ENCODE data around the gene FAM124A.

Gene FAM124A

DNA sequence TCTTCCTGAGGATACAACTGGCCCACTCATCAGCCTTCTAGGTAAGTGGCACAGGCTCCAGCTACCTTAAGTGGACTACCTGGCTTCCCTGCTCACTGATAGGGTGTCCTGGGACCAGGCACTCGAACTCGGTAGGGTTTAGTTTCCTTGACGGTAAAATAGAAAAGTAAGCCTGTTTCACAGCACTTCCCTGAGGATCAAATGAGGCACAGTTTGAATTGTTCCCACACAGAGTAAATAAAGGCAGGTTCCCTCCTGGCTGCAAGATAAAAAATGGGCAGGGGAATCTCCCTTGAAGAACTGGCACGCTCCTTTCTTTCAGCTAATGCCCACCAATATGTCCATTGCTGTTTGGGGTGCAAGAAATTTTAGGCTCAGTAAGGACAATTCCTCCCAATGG is 1.1 kb upstream of the FAM124A start:
- Histone ChIP-seq H3K9me3 (ENCODE audit: insufficient read depth, low read depth, low read length) (no peaks in the 10 kb centered on the region), H3K9ac (ENCODE audit: low read depth, low read length) (no peak overlapping the region), H3K4me3 (ENCODE audit: low read length) (peak overlapping the region; percentile 78), H3K27ac (ENCODE audit: low read length) (no peak overlapping the region), H3K36me3 (ENCODE audit: insufficient read depth, low read depth, low read length) (peaks cover 13% of the 10 kb centered on the region), H3K4me1 (ENCODE audit: insufficient read depth, low read length) (peaks cover 35% of the 10 kb centered on the region), H3K27me3 (ENCODE audit: insufficient read depth, low read length) (peaks cover 16% of the 10 kb centered on the region)

DNA sequence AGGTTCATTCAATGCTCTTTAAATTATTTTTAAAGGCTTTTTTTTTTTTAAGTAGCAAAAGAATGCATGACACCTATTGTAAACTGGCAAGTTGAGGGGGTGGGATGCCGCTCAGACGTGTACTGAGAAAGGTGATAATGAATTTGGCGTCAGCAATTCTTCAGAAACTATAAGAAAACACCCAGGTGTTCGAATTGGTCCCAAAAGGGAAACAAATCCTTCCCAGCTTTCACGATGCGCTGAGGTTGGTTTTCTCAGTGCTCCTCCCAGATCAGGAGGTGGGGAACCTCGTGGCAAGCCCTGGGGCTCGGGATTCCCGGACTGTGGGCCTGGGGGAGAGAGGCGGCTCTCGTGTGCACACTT is 543 bp upstream of the FAM124A start:
- Histone ChIP-seq H3K27ac (ENCODE audit: low read length) (no peak overlapping the region), H3K4me1 (ENCODE audit: insufficient read depth, low read length) (peaks cover 36% of the 10 kb centered on the region), H3K4me3 (ENCODE audit: low read length) (peak overlapping the region; percentile 78), H3K27me3 (ENCODE audit: insufficient read depth, low read length) (peaks cover 16% of the 10 kb centered on the region), H3K36me3 (ENCODE audit: insufficient read depth, low read depth, low read length) (peaks cover 18% of the 10 kb centered on the region), H3K9me3 (ENCODE audit: insufficient read depth, low read depth, low read length) (no peaks in the 10 kb centered on the region), H3K9ac (ENCODE audit: low read depth, low read length) (peak overlapping the region; percentile 77; the same call in 1 of the 2 replicates)

DNA sequence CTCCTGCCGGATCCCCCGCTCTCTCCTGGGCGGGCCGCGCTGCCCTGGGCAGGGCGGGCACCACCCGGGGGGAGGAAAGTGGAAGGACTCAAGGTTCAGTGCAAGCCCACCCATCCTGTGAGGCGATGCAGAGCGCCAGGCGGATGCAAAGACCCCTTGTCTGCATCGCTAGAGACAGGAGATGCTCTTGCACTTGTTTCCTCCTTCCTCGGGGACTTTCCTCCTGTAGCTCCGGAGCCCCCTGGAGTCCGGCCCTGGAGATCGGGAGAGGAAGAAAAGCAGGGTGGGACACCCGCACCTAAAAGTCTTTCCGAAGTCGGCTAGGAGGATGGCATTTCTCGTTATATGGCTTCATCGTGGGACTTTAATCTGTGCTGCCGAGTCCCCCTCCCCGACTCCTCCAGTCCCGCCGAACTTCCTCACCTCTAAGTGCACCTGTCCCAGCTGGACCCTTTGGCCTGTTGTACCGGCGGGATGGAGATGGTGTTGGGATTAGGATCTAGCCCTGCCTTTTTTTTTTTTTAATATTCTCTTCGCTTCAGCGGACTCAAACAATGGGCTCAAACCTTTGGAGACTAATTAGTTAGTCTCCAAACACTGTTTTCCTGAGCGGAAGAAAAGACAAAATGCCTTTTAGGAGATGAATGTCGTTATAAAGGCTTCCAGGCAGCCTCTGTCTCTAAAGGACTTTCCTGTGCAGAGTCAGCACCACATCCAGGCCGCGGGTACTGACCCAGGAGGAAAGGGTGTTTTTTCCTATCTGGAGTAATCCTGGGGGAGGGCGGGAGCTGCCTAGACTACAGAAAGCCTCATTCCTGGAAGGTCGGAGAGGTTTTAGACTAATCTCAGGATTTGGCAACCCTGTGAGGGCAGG is 725 bp downstream of the FAM124A start:
- H3K36me3 ChIP-seq (ENCODE audit: insufficient read depth, low read depth, low read length) = peaks cover 31% of the 10 kb centered on the region
- H3K4me3 ChIP-seq (ENCODE audit: low read length) = peak overlapping the region; percentile 97
- no peaks in the 10 kb centered on the region for H3K9me3 ChIP-seq (ENCODE audit: insufficient read depth, low read depth, low read length)
- H3K9ac ChIP-seq (ENCODE audit: low read depth, low read length) = peak overlapping the region; percentile 94
- peaks cover 16% of the 10 kb centered on the region for H3K27me3 ChIP-seq (ENCODE audit: insufficient read depth, low read length)
- peaks cover 36% of the 10 kb centered on the region for H3K4me1 ChIP-seq (ENCODE audit: insufficient read depth, low read length)
- H3K27ac ChIP-seq (ENCODE audit: low read length) = peak overlapping the region; percentile 78

DNA sequence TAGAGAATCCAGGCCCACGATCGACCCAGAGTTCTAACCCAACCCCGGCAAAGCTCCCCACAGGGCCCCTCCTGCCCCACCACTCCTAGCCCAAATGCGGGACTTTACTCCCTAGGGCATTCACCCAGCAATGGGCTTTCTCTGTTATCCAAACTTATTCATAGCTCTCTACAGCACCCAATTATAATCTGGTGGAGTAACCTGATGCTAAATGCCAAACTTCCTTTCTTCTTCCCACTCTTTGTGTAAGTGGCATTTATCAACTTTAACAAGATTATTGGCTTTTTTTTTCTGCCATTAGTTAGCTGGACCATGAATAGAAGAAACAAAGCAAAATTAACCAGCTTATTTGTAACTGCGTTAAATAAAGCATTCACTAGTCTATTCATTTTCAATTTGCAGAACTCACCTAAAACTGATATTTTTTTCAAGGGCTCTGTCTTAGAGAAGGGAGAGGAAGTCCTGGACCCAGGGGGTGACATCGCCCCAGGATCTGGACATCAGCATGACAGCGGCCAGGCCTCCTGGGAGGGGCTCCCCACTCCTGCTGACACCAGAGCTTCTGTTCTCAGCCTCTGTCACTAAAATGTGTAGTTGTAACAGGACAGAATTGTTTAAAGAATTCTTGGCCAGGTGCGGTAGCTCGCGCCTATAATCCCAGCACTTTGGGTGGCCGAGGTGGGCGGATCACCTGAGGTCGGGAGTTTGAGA is 1.5 kb downstream of the FAM124A start:
- peaks cover 37% of the 10 kb centered on the region for H3K36me3 ChIP-seq (ENCODE audit: insufficient read depth, low read depth, low read length)
- peak overlapping the region; percentile 94 for H3K9ac ChIP-seq (ENCODE audit: low read depth, low read length)
- peak overlapping the region; percentile 97 for H3K4me3 ChIP-seq (ENCODE audit: low read length)

DNA sequence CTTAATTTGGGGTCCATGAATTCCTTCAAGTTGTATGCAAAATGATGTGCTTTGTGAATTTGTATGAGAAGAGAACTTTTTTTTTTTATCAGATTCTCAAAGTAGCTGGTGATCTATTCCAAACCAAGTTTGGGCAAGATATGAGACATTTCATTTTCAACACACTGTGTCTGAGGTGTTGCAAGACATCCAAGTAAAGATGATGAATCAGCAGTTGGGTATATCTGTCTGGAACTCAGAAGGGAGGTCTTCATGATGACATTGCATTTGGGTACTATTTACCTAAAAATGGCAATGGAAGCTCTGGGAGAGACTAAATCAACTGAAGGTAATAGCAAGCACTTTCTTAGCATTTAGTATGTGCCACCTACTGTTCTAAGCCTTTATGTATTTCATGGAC is 2.8 kb downstream of the FAM124A start:
- Histone ChIP-seq H3K9ac (ENCODE audit: low read depth, low read length) (no peak overlapping the region), H3K27ac (ENCODE audit: low read length) (peak overlapping the region; percentile 5), H3K36me3 (ENCODE audit: insufficient read depth, low read depth, low read length) (peaks cover 43% of the 10 kb centered on the region), H3K4me1 (ENCODE audit: insufficient read depth, low read length) (peaks cover 37% of the 10 kb centered on the region), H3K4me3 (ENCODE audit: low read length) (peak overlapping the region; percentile 56), H3K27me3 (ENCODE audit: insufficient read depth, low read length) (peaks cover 16% of the 10 kb centered on the region), H3K9me3 (ENCODE audit: insufficient read depth, low read depth, low read length) (no peaks in the 10 kb centered on the region)

More for the DNA sequence above, 1.5 kb downstream of the FAM124A start:
- H3K27ac ChIP-seq (ENCODE audit: low read length) = peak overlapping the region; percentile 78
- H3K9me3 ChIP-seq (ENCODE audit: insufficient read depth, low read depth, low read length) = no peaks in the 10 kb centered on the region
- peaks cover 16% of the 10 kb centered on the region for H3K27me3 ChIP-seq (ENCODE audit: insufficient read depth, low read length)
- peaks cover 36% of the 10 kb centered on the region for H3K4me1 ChIP-seq (ENCODE audit: insufficient read depth, low read length)

DNA sequence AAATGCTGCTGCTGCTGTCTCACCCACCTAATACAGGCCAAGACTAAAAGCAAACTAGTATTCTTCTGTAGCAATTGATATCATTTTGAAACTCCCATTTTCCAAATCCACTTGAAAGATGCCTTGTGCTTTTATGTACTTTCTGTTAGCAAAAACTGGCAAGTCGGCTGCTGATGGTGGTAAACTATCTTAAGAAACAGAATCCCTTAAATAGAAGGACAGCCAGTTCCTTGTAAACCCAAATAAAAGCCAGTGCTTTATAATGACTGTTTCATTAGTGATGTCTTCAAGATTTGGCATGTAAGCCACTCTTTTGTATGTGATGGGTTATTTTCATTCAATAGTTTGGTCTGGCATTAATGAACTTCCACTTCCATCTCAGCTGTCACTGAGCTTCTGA is 5.2 kb downstream of the FAM124A start:
- peaks cover 59% of the 10 kb centered on the region for H3K36me3 ChIP-seq (ENCODE audit: insufficient read depth, low read depth, low read length)

DNA sequence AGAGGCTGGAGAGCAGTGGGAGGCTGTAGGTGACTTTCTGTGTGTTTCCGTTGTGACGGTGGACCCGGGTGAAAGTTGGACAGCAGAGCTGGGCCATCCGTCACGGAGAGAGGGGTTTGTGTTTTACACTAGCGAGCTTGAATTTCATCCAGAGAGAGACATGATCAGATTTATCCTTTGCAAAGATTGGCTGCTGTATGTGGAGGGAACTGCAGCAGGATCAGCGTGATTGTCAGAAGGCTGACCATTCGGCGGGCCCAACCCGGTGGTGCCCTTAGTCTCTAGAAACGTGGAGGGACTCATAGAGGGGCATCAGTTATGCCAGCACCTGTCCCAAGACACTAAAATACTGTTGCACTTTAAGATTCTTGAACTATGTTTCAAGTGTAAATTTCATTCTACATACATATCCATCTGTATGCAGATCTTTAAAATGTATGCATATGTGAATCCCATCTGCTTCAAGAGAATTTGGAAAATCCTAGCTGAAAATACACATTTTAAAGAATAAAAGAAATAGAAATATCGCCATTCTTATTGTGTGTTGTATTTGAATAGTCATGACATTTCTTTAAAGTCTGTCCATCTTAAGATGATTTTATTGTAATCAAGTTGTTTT is 7.0 kb downstream of the FAM124A start:
- no peak overlapping the region for H3K9ac ChIP-seq (ENCODE audit: low read depth, low read length)
- peaks cover 35% of the 10 kb centered on the region for H3K4me1 ChIP-seq (ENCODE audit: insufficient read depth, low read length)
- H3K27ac ChIP-seq (ENCODE audit: low read length) = no peak overlapping the region
- no peaks in the 10 kb centered on the region for H3K27me3 ChIP-seq (ENCODE audit: insufficient read depth, low read length)
- no peaks in the 10 kb centered on the region for H3K9me3 ChIP-seq (ENCODE audit: insufficient read depth, low read depth, low read length)
- H3K4me3 ChIP-seq (ENCODE audit: low read length) = no peak overlapping the region
- peaks cover 72% of the 10 kb centered on the region for H3K36me3 ChIP-seq (ENCODE audit: insufficient read depth, low read depth, low read length)

More for the DNA sequence above, 5.2 kb downstream of the FAM124A start:
- no peaks in the 10 kb centered on the region for H3K27me3 ChIP-seq (ENCODE audit: insufficient read depth, low read length)
- H3K27ac ChIP-seq (ENCODE audit: low read length) = no peak overlapping the region
- H3K4me1 ChIP-seq (ENCODE audit: insufficient read depth, low read length) = peaks cover 34% of the 10 kb centered on the region
- H3K4me3 ChIP-seq (ENCODE audit: low read length) = no peak overlapping the region
- H3K9me3 ChIP-seq (ENCODE audit: insufficient read depth, low read depth, low read length) = no peaks in the 10 kb centered on the region
- no peak overlapping the region for H3K9ac ChIP-seq (ENCODE audit: low read depth, low read length)

DNA sequence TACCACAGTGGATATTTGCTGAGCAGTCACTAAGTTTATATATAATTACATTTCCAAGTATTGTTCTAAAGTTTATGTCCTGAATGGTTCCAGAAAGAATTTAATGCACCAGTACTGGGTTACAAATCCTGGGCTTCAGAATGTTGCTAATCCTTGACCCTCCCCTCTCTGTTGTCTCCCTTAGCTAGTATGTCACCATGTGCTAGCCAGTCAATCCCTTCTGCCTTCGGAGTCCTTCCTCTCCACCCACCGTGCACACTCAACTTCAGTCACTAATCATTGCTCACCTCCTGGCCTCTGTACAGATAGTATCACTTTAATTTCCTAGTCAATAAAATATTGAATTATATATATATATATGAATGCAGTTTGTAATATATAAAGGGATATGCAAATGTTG is 7.5 kb downstream of the FAM124A start:
- Histone ChIP-seq H3K36me3 (ENCODE audit: insufficient read depth, low read depth, low read length) (peaks cover 76% of the 10 kb centered on the region), H3K4me1 (ENCODE audit: insufficient read depth, low read length) (peaks cover 33% of the 10 kb centered on the region), H3K4me3 (ENCODE audit: low read length) (no peak overlapping the region), H3K27ac (ENCODE audit: low read length) (no peak overlapping the region), H3K27me3 (ENCODE audit: insufficient read depth, low read length) (no peaks in the 10 kb centered on the region), H3K9me3 (ENCODE audit: insufficient read depth, low read depth, low read length) (no peaks in the 10 kb centered on the region), H3K9ac (ENCODE audit: low read depth, low read length) (no peak overlapping the region)

DNA sequence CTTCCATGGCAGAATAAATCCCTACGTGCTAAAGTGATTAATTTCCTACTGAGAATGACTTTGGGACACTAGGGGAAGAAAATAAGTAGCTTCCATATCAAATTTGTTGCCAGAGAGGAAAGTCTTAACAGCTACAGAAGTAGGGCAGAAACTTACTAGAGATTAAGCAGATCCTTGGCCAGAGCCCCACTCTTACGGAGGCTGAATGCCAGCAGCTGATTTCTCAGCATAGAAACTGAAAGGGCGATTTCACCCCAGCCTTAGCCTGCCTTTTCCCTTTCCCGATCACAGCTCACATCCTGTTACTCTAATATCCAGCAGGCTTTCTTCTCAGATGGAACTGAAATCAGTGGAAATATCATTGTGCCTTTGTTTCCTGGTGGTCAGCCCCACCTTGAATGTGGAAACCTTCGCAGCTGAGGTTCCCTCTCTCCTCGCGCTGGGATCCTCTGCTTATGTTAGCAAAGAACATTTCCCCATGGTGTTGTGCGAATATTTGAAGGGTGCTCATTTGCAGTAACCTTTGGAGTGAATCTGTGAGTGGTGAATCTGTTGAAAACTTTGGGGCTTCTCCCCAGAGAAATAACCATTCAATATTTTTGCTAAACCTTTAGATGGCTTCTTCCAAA is 8.4 kb downstream of the FAM124A start:
- no peak overlapping the region for H3K4me3 ChIP-seq (ENCODE audit: low read length)
- H3K4me1 ChIP-seq (ENCODE audit: insufficient read depth, low read length) = peaks cover 27% of the 10 kb centered on the region; the same call in 1 of the 2 replicates
- H3K27me3 ChIP-seq (ENCODE audit: insufficient read depth, low read length) = no peaks in the 10 kb centered on the region
- peak overlapping the region; percentile 5; the same call in 1 of the 2 replicates for H3K9ac ChIP-seq (ENCODE audit: low read depth, low read length)
- H3K27ac ChIP-seq (ENCODE audit: low read length) = no peak overlapping the region
- H3K9me3 ChIP-seq (ENCODE audit: insufficient read depth, low read depth, low read length) = no peaks in the 10 kb centered on the region
- H3K36me3 ChIP-seq (ENCODE audit: insufficient read depth, low read depth, low read length) = peaks cover 71% of the 10 kb centered on the region

DNA sequence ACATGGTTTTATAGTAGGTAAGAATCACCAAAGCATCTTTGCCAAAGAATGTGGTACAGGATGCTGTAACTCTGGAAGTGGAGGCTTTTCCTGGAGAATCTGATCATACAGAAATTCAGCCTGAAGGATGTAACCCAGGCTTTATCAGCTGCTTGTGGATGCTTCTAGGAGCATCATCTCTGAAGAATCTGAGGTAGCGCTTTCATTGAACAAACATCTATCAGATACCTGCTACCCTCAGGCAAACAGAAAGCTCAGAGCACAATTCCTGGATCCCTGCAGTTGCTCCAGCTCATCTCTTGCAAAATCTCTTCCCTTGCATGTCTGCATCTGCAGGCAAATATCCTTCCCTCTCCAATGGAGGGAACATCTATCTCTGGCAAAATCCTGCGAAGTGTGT is 9.3 kb downstream of the FAM124A start:
- Histone ChIP-seq H3K27ac (ENCODE audit: low read length) (no peak overlapping the region), H3K9ac (ENCODE audit: low read depth, low read length) (no peak overlapping the region), H3K9me3 (ENCODE audit: insufficient read depth, low read depth, low read length) (no peaks in the 10 kb centered on the region), H3K4me1 (ENCODE audit: insufficient read depth, low read length) (peaks cover 24% of the 10 kb centered on the region), H3K4me3 (ENCODE audit: low read length) (no peak overlapping the region), H3K27me3 (ENCODE audit: insufficient read depth, low read length) (no peaks in the 10 kb centered on the region), H3K36me3 (ENCODE audit: insufficient read depth, low read depth, low read length) (peaks cover 71% of the 10 kb centered on the region)

DNA sequence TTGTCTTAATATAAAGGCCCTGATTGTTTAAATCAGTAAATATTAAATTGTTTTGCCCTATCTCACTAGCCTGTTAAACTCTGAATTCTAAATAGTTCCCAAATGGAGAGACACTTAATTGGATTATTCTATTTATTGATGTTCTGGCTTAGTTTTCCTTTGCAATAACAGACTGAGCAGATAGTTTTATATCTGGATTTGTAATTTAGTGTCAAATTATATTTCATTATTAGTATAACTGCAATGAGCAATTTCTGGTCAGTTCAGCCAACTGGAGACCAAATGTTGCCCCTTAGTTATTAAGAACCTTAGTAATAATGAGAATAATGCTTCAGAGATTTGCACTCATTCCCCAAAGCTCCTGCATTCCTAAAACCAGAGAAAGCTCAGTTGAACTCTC is 10.1 kb downstream of the FAM124A start:
- Histone ChIP-seq H3K4me3 (ENCODE audit: low read length) (no peak overlapping the region), H3K9me3 (ENCODE audit: insufficient read depth, low read depth, low read length) (no peaks in the 10 kb centered on the region), H3K36me3 (ENCODE audit: insufficient read depth, low read depth, low read length) (peaks cover 71% of the 10 kb centered on the region), H3K4me1 (ENCODE audit: insufficient read depth, low read length) (peaks cover 24% of the 10 kb centered on the region), H3K27ac (ENCODE audit: low read length) (no peak overlapping the region), H3K27me3 (ENCODE audit: insufficient read depth, low read length) (no peaks in the 10 kb centered on the region), H3K9ac (ENCODE audit: low read depth, low read length) (no peak overlapping the region)
